ENCODE results near the gene RMND5B. TPM values are rescaled to one million over a fixed set of nuclear protein-coding genes. Genes with fewer than 3 reads are reported as not detected.

RMND5B gene
- total and polyA plus RNA-seq, 10 of the 15 experiments (the other 5 are each of a cell fraction or from before 2014, with no cell fraction given): 1.6 to 50.7 (median 30.9) TPM

- TF ChIP-seq, protein P1, sequence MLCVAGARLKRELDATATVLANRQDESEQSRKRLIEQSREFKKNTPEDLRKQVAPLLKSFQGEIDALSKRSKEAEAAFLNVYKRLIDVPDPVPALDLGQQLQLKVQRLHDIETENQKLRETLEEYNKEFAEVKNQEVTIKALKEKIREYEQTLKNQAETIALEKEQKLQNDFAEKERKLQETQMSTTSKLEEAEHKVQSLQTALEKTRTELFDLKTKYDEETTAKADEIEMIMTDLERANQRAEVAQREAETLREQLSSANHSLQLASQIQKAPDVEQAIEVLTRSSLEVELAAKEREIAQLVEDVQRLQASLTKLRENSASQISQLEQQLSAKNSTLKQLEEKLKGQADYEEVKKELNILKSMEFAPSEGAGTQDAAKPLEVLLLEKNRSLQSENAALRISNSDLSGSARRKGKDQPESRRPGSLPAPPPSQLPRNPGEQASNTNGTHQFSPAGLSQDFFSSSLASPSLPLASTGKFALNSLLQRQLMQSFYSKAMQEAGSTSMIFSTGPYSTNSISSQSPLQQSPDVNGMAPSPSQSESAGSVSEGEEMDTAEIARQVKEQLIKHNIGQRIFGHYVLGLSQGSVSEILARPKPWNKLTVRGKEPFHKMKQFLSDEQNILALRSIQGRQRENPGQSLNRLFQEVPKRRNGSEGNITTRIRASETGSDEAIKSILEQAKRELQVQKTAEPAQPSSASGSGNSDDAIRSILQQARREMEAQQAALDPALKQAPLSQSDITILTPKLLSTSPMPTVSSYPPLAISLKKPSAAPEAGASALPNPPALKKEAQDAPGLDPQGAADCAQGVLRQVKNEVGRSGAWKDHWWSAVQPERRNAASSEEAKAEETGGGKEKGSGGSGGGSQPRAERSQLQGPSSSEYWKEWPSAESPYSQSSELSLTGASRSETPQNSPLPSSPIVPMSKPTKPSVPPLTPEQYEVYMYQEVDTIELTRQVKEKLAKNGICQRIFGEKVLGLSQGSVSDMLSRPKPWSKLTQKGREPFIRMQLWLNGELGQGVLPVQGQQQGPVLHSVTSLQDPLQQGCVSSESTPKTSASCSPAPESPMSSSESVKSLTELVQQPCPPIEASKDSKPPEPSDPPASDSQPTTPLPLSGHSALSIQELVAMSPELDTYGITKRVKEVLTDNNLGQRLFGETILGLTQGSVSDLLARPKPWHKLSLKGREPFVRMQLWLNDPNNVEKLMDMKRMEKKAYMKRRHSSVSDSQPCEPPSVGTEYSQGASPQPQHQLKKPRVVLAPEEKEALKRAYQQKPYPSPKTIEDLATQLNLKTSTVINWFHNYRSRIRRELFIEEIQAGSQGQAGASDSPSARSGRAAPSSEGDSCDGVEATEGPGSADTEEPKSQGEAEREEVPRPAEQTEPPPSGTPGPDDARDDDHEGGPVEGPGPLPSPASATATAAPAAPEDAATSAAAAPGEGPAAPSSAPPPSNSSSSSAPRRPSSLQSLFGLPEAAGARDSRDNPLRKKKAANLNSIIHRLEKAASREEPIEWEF (IDR thresholded peaks at IDR 0.05; ENCODE audit: insufficient replicate concordance, low read depth, low read length): no peak
- TF ChIP-seq SMAD5 (IDR thresholded peaks at IDR 0.05; ENCODE audit: low read depth): no peak
- TF ChIP-seq, protein P2, sequence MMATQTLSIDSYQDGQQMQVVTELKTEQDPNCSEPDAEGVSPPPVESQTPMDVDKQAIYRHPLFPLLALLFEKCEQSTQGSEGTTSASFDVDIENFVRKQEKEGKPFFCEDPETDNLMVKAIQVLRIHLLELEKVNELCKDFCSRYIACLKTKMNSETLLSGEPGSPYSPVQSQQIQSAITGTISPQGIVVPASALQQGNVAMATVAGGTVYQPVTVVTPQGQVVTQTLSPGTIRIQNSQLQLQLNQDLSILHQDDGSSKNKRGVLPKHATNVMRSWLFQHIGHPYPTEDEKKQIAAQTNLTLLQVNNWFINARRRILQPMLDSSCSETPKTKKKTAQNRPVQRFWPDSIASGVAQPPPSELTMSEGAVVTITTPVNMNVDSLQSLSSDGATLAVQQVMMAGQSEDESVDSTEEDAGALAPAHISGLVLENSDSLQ (IDR thresholded peaks at IDR 0.05): no peak
- TF ChIP-seq POLR2AphosphoS2 (IDR thresholded peaks at IDR 0.05; ENCODE audit: low read depth, low read length): no peak
- no peak for TF ChIP-seq KDM1A (IDR thresholded peaks at IDR 0.05; ENCODE audit: borderline replicate concordance)
These were observed 9.2 kb upstream of the RMND5B start (continued) for GRCh38 chr5:178121391-178122276.

Measured in GM12878 (cell line).